CD14-positive monocyte (primary cell): ENCODE results near the gene PSMB5. TPM values are rescaled to one million over a fixed set of nuclear protein-coding genes. Genes with fewer than 3 reads are reported as not detected.

ENCODE experiments used
- DNase-seq, 3 donors: peaks; one replicate each; pipeline ENCODE4 v3.0.0-alpha.2; 2011 to 2022
- H2AFZ ChIP-seq: 2 replicates; pipeline ENCODE4 v1.6.0; 2012; ENCODE audit warnings: mild to moderate bottlenecking, low read depth, low read length, inconsistent platforms; ENCODE audit not compliant: insufficient read depth, poor library complexity, severe bottlenecking
- H3K27ac ChIP-seq, 2 donors: 1 replicate in 1 of 2; 2 replicates in 1 of 2; pipeline ENCODE4 v1.5.1; 2012 to 2013; ENCODE audit warnings: low read length in 2 of 2, control low read depth in 1 of 2, inconsistent platforms in 1 of 2, low read depth in 1 of 2, mild to moderate bottlenecking in 1 of 2
- H3K27me3 ChIP-seq, 2 donors: one replicate each; pipeline versions ENCODE4 v1.6.0 to v1.6.1; 2011 to 2013; ENCODE audit warnings: low read length in 2 of 2; ENCODE audit not compliant: control insufficient read depth in 2 of 2, insufficient read depth in 2 of 2
- H3K36me3 ChIP-seq, 2 donors: replicated peaks in 1 of 2; 1 replicate in 1 of 2; 2 replicates in 1 of 2; pipeline versions ENCODE4 v1.5.1 to v1.6.1; 2012 to 2013; ENCODE audit warnings: low read length in 2 of 2, control low read depth in 1 of 2, inconsistent platforms in 1 of 2, mild to moderate bottlenecking in 1 of 2; ENCODE audit not compliant: insufficient read depth in 2 of 2, control insufficient read depth in 1 of 2
- H3K4me1 ChIP-seq, 2 donors: 1 replicate in 1 of 2; 2 replicates in 1 of 2; pipeline versions ENCODE4 v1.5.1 to v1.6.1; 2012 to 2013; ENCODE audit warnings: low read length in 2 of 2, control low read depth in 1 of 2, inconsistent platforms in 1 of 2, mild to moderate bottlenecking in 1 of 2, moderate library complexity in 1 of 2; ENCODE audit not compliant: insufficient read depth in 2 of 2, control insufficient read depth in 1 of 2
- H3K4me2 ChIP-seq: replicated peaks from 2 replicates; pipeline ENCODE3; 2012; ENCODE audit warnings: low read length, moderate library complexity, mild to moderate bottlenecking; ENCODE audit not compliant: poor library complexity, severe bottlenecking; ENCODE audit errors: extremely low read depth
- H3K4me3 ChIP-seq, 3 experiments: fragments of 200-600 bp in 1 of 3; sonication (generic) in 1 of 3; replicated peaks in 1 of 3; 1 replicate in 2 of 3; 2 replicates in 1 of 3; pipeline ENCODE4 v1.5.1; 2011 to 2013; ENCODE audit warnings: low read length in 3 of 3, mild to moderate bottlenecking in 3 of 3, control low read depth in 2 of 3, low read depth in 2 of 3, inconsistent platforms in 1 of 3, moderate library complexity in 1 of 3
- H3K79me2 ChIP-seq: 2 replicates; pipeline ENCODE4 v1.6.0; 2012; ENCODE audit warnings: mild to moderate bottlenecking, control low read depth, inconsistent platforms, low read length, moderate library complexity; ENCODE audit not compliant: insufficient read depth
- H3K9ac ChIP-seq: 2 replicates; pipeline ENCODE4 v1.6.0; 2017; ENCODE audit warnings: low read length, mild to moderate bottlenecking; ENCODE audit not compliant: insufficient read depth, poor library complexity, severe bottlenecking
- H3K9me3 ChIP-seq, 2 donors: replicated peaks in 1 of 2; 1 replicate in 1 of 2; 2 replicates in 1 of 2; pipeline versions ENCODE4 v1.5.1 to v1.6.1; 2012 to 2013; ENCODE audit warnings: low read length in 2 of 2, control low read depth in 1 of 2; ENCODE audit not compliant: control insufficient read depth in 1 of 2, insufficient read depth in 1 of 2
- H4K20me1 ChIP-seq: 2 replicates; pipeline ENCODE4 v1.6.0; 2012; ENCODE audit warnings: mild to moderate bottlenecking, low read length, control low read depth, moderate library complexity; ENCODE audit not compliant: insufficient read depth
- H3K27ac Mint-ChIP-seq, 7 donors: one replicate each; pipeline ENCODE4 v1.8.0; 2020; ENCODE audit warnings: mild to moderate bottlenecking in 7 of 7, mixed read lengths in 7 of 7, moderate library complexity in 6 of 7, inconsistent platforms in 2 of 7
- H3K27me3 Mint-ChIP-seq, 3 donors: one replicate each; pipeline ENCODE4 v1.8.0; 2021 to 2022; ENCODE audit warnings: low read depth in 3 of 3, mild to moderate bottlenecking in 3 of 3, mixed read lengths in 3 of 3, moderate library complexity in 3 of 3, inconsistent platforms in 1 of 3
- H3K36me3 Mint-ChIP-seq, 2 donors: one replicate each; pipeline ENCODE4 v1.8.0; 2020; ENCODE audit warnings: mixed read lengths in 2 of 2, inconsistent platforms in 1 of 2, mild to moderate bottlenecking in 1 of 2
- H3K4me1 Mint-ChIP-seq: one replicate; pipeline ENCODE4 v1.8.0; 2020; ENCODE audit warnings: mild to moderate bottlenecking, mixed read lengths
- H3K4me3 Mint-ChIP-seq, 2 donors: one replicate each; pipeline ENCODE4 v1.8.0; 2020; ENCODE audit warnings: mild to moderate bottlenecking in 2 of 2, mixed read lengths in 2 of 2, moderate library complexity in 1 of 2
- H3K9me3 Mint-ChIP-seq, 7 donors: one replicate each; pipeline ENCODE4 v1.8.0; 2020 to 2022; ENCODE audit warnings: mixed read lengths in 7 of 7, mild to moderate bottlenecking in 6 of 7, moderate library complexity in 6 of 7, inconsistent platforms in 2 of 7
- CTCF ChIP-seq: fragments of 200-600 bp; IDR thresholded peaks from one replicate; pipeline ENCODE4 v1.8.0; 2022; ENCODE audit warnings: antibody characterized with exemption, mild to moderate bottlenecking
- WGBS: methylation state at CpG from one replicate; pipeline ENCODE4 v1.1.5; 2013; ENCODE audit warnings: missing lambda C conversion rate; ENCODE audit not compliant: insufficient coverage; 5-methylcytosine and 5-hydroxymethylcytosine counted together
- intact Hi-C, 2 donors: fragments of 100-400 bp; cut with micrococcal nuclease; formaldehyde crosslinking; loops; one replicate each; pipeline versions ENCODE4 v1.15.0 to v1.15.1; 2023
- polyA plus RNA-seq, 3 donors: library from polyadenylated mRNA; depleted of rRNA in 1 of 3; unstranded in 2 of 3; stranded (reverse) in 1 of 3; fragments of 300-500 nt in 2 of 3; fragments of >200 nt in 1 of 3; fragmentation: Illumina TruSeq in 2 of 3; gene quantifications; 1 replicate in 2 of 3; 2 replicates in 1 of 3; pipeline ENCODE4 v1.2.3, GENCODE V29; 2012 to 2021

PSMB5 gene
- polyA plus RNA-seq, 3 donors: 16.8 to 61.8 (median 57.6) TPM

DNA sequence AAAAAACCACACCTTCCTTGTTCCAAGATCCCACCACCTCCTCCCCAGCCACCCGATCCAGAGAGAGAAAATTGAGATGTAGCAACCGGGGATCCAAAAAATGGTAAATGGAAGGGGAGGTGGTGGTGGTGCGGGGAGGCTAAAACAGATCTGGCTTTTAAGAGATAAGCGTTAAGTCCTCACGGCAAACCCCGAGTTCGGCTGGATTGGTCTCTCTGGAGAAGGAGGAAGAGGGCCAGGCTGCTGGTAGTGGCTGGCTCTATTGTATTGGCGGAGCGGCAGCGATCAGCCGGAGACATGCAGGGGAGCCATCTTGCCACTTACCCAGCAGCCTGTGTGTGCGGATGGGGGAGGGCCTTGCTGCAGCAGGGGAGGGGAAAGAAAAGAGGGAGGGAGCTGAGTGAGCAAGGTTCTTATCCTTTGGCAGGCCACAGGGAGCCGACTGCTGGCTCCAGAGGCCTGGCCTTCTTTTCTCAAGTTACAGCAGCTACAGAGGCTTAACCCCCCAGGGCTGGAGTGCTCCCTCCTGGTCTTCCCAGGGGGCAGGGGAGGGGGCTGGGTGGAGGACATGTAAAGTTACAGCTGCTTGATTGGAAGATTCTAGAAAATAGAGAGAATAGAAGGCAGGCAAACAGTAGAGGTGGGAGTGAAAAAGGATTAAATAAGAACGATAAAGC is 36.7 kb upstream of the PSMB5 start:
- intact Hi-C loops: no loop called here
- DNase-seq: peak; percentile 61 to 72 (median 72)
- Histone ChIP-seq H4K20me1 (peaks cover 66% of the 10 kb centered on the region), H3K27ac (peak overlapping the region; percentile 31 to 75), H3K36me3 (peaks cover 64 to 77% of the 10 kb centered on the region in 2 donors), H2AFZ (peak overlapping the region; percentile 85), H3K9ac (peak overlapping the region; percentile 60), H3K79me2 (peaks cover 83% of the 10 kb centered on the region), H3K27me3 (no peaks in the 10 kb centered on the region), H3K9me3 (no peaks in the 10 kb centered on the region), H3K4me2 (peak overlapping the region; percentile 71), H3K4me1 (peaks cover 31 to 39% of the 10 kb centered on the region in 2 donors), H3K4me3 (peak overlapping the region; percentile 52 to 89 (median 87))
- H3K4me3 Mint-ChIP-seq: peak overlapping the region; percentile 97 to 98
- H3K36me3 Mint-ChIP-seq: peaks cover 70 to 72% of the 10 kb centered on the region in 2 donors
- H3K9me3 Mint-ChIP-seq: no peaks in the 10 kb centered on the region
- whole genome bisulfite sequencing: 0% methylated on average over 7 of the region's 14 CpGs
- TF ChIP-seq CTCF: no peak
- H3K4me1 Mint-ChIP-seq: peaks cover 35% of the 10 kb centered on the region
- H3K27ac Mint-ChIP-seq: peak overlapping the region; percentile 87 to 96 (median 93)
- H3K27me3 Mint-ChIP-seq: no peaks in the 10 kb centered on the region

- intact Hi-C loops: no loop called here
- H3K36me3 Mint-ChIP-seq: peaks cover 70 to 72% of the 10 kb centered on the region in 2 donors
- WGBS: 58% methylated on average over 2 of the region's 10 CpGs
Measured at GRCh38 chr14:23070262-23071129, 35.8 kb upstream of the PSMB5 start.

More at GRCh38 chr14:23070262-23071129, 35.8 kb upstream of the PSMB5 start:
- Histone ChIP-seq H3K36me3 (peaks cover 64 to 77% of the 10 kb centered on the region in 2 donors), H3K4me2 (peak overlapping the region; percentile 71), H2AFZ (peak overlapping the region; percentile 85), H3K27ac (peak overlapping the region; percentile 31 to 75), H3K4me3 (peak overlapping the region; percentile 52 to 89 (median 87)), H3K4me1 (peaks cover 31 to 39% of the 10 kb centered on the region in 2 donors), H3K9me3 (no peaks in the 10 kb centered on the region), H3K27me3 (no peaks in the 10 kb centered on the region), H3K9ac (peak overlapping the region; percentile 60), H4K20me1 (peaks cover 67% of the 10 kb centered on the region), H3K79me2 (peaks cover 81% of the 10 kb centered on the region)
- Mint-ChIP-seq H3K4me3 (peak overlapping the region; percentile 97 to 98), H3K9me3 (no peaks in the 10 kb centered on the region), H3K27me3 (no peaks in the 10 kb centered on the region), H3K27ac (peak overlapping the region; percentile 87 to 96 (median 93)), H3K4me1 (peaks cover 35% of the 10 kb centered on the region)
- DNase-seq: no peak
- no peak for TF ChIP-seq CTCF
